GM10248 (cell line): Measurements from ENCODE around the gene KBTBD12.
A peak's percentile ranks its signal among the peaks of the same experiment; 100 is the strongest.

ENCODE experiments used
- CTCF ChIA-PET: fragments of 300-600 bp; sonication (Branson Sonifier 250); formaldehyde crosslinking; extraction: SDS; loops from one replicate; lab custom pipeline; 2021; ENCODE audit warnings: antibody characterized with exemption; lab: Yijun Ruan, JAX
- POLR2A ChIA-PET: fragments of 350-650 bp; sonication (Branson Sonifier 250); formaldehyde crosslinking; extraction: SDS; loops from one replicate; lab custom pipeline; 2020; ENCODE audit warnings: antibody characterized with exemption; lab: Yijun Ruan, JAX
- DNase-seq: peaks from one replicate; pipeline ENCODE4 v3.0.0; 2012; ENCODE audit errors: extremely low spot score
- TF ChIP-seq, protein P1 (sequence below): IDR thresholded peaks from 2 replicates; pipeline ENCODE4 v1.5.1; 2012; ENCODE audit warnings: mild to moderate bottlenecking, low read depth; ENCODE audit errors: extremely low read depth, missing control alignments, control extremely low read depth

KBTBD12 gene

DNA sequence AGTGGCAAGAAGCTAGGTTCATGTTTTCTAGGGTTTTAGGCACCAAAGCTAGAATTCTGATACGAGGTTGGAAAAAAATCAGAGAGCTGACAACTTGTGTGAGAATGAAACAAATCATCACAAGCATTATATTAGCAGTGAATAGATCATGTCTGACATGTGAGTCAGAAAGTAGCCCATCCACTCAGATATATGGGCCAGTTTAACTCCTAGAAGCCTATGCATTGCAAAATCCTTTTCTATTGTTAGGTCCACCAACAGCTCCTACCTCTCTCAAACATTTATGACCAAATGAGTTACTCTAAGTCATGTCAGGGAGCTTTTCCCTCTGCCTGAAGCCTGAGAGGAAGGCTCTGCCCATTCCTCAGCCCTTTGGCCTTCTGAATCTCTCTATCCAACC is 44.0 kb downstream of the KBTBD12 start:
- CTCF ChIA-PET, result interaction anchor here (0.8 to 6.1 kb wide), 15 partner anchors 11 to 384 kb away, joined by 3 to 49 read pairs (median 4); no protein-coding TSS in a partner anchor
- TF ChIP-seq, protein P1, sequence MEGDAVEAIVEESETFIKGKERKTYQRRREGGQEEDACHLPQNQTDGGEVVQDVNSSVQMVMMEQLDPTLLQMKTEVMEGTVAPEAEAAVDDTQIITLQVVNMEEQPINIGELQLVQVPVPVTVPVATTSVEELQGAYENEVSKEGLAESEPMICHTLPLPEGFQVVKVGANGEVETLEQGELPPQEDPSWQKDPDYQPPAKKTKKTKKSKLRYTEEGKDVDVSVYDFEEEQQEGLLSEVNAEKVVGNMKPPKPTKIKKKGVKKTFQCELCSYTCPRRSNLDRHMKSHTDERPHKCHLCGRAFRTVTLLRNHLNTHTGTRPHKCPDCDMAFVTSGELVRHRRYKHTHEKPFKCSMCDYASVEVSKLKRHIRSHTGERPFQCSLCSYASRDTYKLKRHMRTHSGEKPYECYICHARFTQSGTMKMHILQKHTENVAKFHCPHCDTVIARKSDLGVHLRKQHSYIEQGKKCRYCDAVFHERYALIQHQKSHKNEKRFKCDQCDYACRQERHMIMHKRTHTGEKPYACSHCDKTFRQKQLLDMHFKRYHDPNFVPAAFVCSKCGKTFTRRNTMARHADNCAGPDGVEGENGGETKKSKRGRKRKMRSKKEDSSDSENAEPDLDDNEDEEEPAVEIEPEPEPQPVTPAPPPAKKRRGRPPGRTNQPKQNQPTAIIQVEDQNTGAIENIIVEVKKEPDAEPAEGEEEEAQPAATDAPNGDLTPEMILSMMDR, result no peak
- POLR2A ChIA-PET, result no interaction called here
- DNase-seq, result no peak

DNA sequence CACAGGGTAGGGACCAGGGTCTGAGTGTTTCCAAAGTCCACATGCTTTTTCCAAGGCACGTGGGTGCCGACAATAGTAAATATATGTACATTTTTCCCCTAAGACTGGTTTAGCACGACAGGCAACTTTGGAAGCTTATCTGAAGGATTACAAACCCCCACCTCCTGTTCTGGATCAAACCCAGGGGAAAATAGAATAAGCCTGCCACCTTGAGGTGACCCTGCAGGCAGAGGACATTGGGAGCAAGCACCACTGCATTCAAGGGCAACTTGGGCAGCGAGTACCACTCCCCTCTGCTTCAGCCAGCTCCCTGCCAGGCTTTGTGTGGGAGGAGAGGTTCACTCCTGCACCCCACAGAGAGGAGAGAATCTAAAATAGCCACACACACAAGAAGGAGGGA is 44.8 kb downstream of the KBTBD12 start:
- TF ChIP-seq, protein P1, result peak; percentile 50
- ChIA-PET CTCF (interaction anchor here (0.8 to 6.1 kb wide), 16 partner anchors 10 to 385 kb away, joined by 3 to 49 read pairs (median 4); no protein-coding TSS in a partner anchor), POLR2A (no interaction called here)
- DNase-seq, result peak; percentile 39

DNA sequence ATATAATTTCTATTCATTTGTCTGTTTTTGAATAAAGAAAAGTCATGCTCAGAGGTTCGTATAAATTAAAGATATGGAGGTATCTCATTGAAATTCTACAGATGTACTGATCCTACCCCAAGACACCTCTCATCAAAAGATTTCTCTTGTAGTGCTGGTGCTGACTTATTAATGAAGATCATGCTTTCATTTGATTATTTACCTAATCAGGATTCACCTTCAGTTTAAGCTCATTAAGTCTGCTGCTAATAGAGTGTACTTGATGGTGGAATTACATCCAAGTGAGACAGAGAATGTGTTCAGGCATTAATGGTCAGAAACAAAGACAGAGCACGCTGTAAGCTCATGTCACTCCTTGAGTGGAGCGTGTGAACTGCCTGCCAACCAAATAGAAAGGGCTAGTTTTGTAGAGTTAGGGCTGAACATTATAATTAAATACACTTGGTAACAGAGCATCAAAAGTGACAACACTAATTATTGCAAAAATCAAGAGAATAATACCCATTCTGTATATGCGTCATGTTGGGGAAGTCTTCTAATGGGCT is 45.5 kb downstream of the KBTBD12 start:
- CTCF ChIA-PET, result interaction anchor here (1.0 to 6.1 kb wide), 13 partner anchors 9 to 385 kb away, joined by 3 to 49 read pairs (median 4); no protein-coding TSS in a partner anchor
- TF ChIP-seq, protein P1, result no peak
- DNase-seq, result no peak
- POLR2A ChIA-PET, result no interaction called here

DNA sequence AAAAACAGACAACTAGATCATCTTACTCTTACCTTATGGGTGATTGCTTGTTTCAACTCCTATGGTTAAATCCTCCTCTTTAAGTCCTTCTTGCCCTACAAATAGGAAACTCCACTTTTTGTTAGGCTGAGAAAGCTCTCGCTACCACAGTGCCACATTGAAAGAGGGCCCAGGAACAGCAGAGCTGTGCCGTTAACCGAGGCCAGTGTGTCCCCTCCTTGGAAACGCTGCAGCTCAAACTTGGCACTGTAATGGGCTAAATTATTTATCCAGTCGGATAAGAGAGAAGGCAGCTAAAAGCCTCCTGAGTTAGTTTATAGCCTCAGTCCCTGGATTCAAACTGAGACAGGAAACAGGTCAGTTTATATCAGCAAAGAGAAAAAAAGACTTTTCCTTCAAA is 46.1 kb downstream of the KBTBD12 start:
- TF ChIP-seq, protein P1, result no peak
- CTCF ChIA-PET, result interaction anchor here (1.0 to 6.1 kb wide), 12 partner anchors 9 to 386 kb away, joined by 3 to 49 read pairs (median 5); no protein-coding TSS in a partner anchor
- DNase-seq, result no peak
- POLR2A ChIA-PET, result no interaction called here

DNA sequence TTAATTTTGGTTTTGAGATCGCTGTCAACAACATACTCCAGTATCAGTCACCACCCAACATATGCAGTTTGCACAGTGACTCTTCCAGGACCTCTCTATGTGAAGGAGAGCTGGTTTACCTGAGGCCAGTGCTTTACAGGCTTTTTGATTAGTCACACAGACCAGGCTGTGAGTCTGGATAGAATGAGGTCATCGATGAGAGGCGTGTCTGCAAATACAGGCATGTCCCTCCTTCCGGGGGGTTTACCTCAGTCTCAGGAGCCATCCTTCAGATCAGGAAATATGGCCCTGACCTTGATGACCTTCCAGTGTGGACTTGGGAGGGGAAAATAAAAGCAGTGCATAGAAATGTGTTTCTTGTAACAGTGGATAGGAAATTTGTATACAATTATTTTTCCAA is 46.9 kb downstream of the KBTBD12 start:
- POLR2A ChIA-PET, result no interaction called here
- TF ChIP-seq, protein P1, result no peak
- no peak for DNase-seq
- CTCF ChIA-PET, result interaction anchor here (2.2 to 6.1 kb wide), 2 partner anchors 8 to 310 kb away, joined by 13 to 49 read pairs; no protein-coding TSS in a partner anchor

- ChIA-PET CTCF (no interaction called here), POLR2A (no interaction called here)
- TF ChIP-seq, protein P1, result no peak
- no peak for DNase-seq
These were observed 47.9 kb downstream of the KBTBD12 start for GRCh38 chr3:127962937-127963336.
